PC-3 (cell line): Measurements from ENCODE around the gene LOXL4.

Experiments
- CTCF ChIP-seq: fragments of 300-600 bp; sonication (generic); conservative IDR thresholded peaks from 2 replicates; pipeline ENCODE4 v1.5.1; 2017; ENCODE audit warnings: antibody characterized with exemption, low read depth, mild to moderate bottlenecking, low read length
- EZH2 ChIP-seq: fragments of 300-600 bp; sonication (generic); IDR thresholded peaks from one replicate; pipeline ENCODE4 v1.6.1; 2017; ENCODE audit warnings: antibody characterized with exemption, mild to moderate bottlenecking, low read length; ENCODE audit not compliant: unreplicated experiment
- EZH2phosphoT487 ChIP-seq: fragments of 300-600 bp; sonication (generic); IDR thresholded peaks from 2 replicates; pipeline ENCODE4 v1.6.1; 2018; ENCODE audit warnings: mild to moderate bottlenecking, antibody characterized with exemption, low read length, borderline replicate concordance

GRCh38 chr10:98263088-98263487, 4.9 kb downstream of the LOXL4 start:
- TF ChIP-seq CTCF (no peak), EZH2 (no peak), EZH2phosphoT487 (no peak)
